Urinary bladder (tissue), 4 donors: ENCODE results near the gene HOXA10. TPM values are rescaled to one million over a fixed set of nuclear protein-coding genes. Genes with fewer than 3 reads are reported as not detected.
A peak's percentile ranks its signal among the peaks of the same experiment; 100 is the strongest.

Experiments
- DNase-seq: peaks from one replicate; pipeline ENCODE4 v3.0.0-alpha.2; 2015; ENCODE audit errors: extremely low spot score
- H3K27ac ChIP-seq: one replicate; pipeline ENCODE4 v1.5.1; 2013; ENCODE audit warnings: low read depth, mild to moderate bottlenecking, moderate library complexity
- H3K36me3 ChIP-seq: one replicate; pipeline ENCODE4 v1.6.1; 2013; ENCODE audit warnings: mild to moderate bottlenecking, moderate library complexity; ENCODE audit not compliant: insufficient read depth
- H3K4me1 ChIP-seq: one replicate; pipeline ENCODE4 v1.6.1; 2013; ENCODE audit warnings: mild to moderate bottlenecking, moderate library complexity; ENCODE audit not compliant: insufficient read depth
- H3K4me3 ChIP-seq: one replicate; pipeline ENCODE4 v1.5.1; 2013; ENCODE audit warnings: low read depth, low read length
- WGBS: extraction: QIAGEN DNeasy Blood & Tissue Kit; methylation state at CpG from one replicate; pipeline ENCODE4 v1.1.7; 2013; 5-methylcytosine and 5-hydroxymethylcytosine counted together
- polyA plus RNA-seq: library from polyadenylated mRNA; stranded (reverse); fragments of 200-250 nt; gene quantifications from one replicate; pipeline ENCODE4 v1.2.3, GENCODE V29; 2013
- total RNA-seq: library from RNA; depleted of rRNA; stranded (reverse); fragments of >200 nt; gene quantifications from one replicate; pipeline ENCODE4 v1.2.3, GENCODE V29; 2014
- donor health status: healthy with polysubstance abuse.
- donor health status: healthy.

HOXA10 gene
- total and polyA plus RNA-seq, 2 donors: 23.2 to 44.9 TPM

GRCh38 chr7:27150568-27151340 lies 23.4 kb downstream of the HOXA10 start:
- no peaks in the 10 kb centered on the region for H3K36me3 ChIP-seq
- peak overlapping the region; percentile 56 for H3K4me3 ChIP-seq
- under 1% methylated on average over 58 of the region's 58 CpGs for WGBS
- peak overlapping the region; percentile 94 for H3K27ac ChIP-seq
- H3K4me1 ChIP-seq: no peaks in the 10 kb centered on the region
- DNase-seq: no peak

DNA sequence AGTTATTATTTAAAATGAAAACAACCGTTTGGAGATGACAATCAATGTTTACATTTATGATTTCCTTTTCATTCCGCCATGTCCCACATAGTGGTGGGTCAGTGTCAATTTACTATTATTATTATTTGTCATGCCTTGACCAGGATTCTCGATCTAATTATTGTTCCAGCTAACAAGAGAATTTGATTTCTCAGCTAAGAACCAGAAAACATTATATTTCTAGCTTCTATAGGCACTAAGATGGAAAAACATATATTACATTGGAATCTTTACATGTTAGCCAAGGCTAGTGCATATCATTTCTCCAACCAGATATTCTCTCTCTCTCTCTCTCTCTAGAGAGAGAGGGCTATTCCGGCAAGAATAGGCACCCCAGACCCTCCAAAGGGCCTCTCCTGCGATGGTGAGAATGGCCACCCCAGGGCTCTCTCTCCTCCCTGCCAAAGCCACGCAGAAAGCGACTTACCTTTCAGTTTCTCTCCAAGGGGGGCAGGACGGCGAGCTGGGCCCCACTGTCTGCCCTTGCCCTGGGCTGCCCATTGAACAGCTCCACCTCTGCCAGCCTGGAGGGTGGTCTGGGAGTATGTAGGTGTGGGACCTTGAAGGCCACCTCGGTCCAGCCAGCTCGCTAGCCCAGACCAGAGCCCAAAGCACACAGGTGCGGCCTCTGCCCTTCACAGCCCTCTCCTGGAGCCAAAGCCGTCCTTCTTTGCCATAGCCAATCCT lies 24.1 kb downstream of the HOXA10 start:
- 28% methylated on average over 13 of the region's 13 CpGs for WGBS
- Histone ChIP-seq H3K4me3 (peak overlapping the region; percentile 56), H3K27ac (peak overlapping the region; percentile 61), H3K36me3 (no peaks in the 10 kb centered on the region), H3K4me1 (no peaks in the 10 kb centered on the region)
- DNase-seq: no peak

- Histone ChIP-seq H3K4me1 (no peaks in the 10 kb centered on the region), H3K27ac (peak overlapping the region; percentile 55), H3K36me3 (no peaks in the 10 kb centered on the region), H3K4me3 (peak overlapping the region; percentile 46)
- 14% methylated on average over 30 of the region's 30 CpGs for WGBS
- no peak for DNase-seq
These were observed 25.1 kb downstream of the HOXA10 start for GRCh38 chr7:27148756-27149641.

DNA sequence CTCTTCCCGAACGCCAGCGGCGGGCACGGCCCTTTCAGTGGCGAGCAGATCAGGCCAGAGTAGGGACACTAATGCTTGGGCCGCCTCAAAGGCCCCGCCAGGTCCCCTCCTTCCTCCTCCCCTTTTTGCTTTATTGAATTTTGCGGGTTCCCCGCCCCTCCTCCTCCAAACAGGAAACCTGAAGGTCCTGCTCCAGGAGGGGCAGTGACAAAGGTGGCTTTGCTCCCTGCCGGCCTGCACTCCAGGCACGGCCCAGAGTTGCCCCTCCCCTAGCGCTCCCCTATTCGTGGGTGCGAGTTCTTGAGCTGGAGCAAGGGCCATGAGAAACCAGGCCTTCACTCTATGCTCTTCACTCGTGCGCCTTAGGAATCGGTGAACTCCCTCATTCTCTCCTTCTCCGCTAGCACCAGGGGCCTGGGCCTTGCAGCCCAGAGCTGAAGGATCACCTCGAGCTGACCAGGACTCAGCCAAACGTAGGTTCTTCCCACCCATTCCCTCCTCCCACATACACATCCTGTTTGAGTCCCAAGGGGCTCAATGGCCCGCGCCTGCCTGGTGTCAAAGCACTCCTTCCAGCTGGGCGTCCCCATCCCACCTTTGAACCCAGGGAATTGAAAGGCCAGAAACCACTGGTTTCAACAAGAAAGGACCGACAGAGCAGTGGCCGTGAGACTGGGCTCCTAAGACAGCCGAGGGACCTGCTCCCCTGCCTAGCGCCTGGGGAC lies 25.9 kb downstream of the HOXA10 start:
- 14% methylated on average over 28 of the region's 28 CpGs for WGBS
- H3K27ac ChIP-seq: peak overlapping the region; percentile 55
- H3K4me3 ChIP-seq: peak overlapping the region; percentile 46
- H3K4me1 ChIP-seq: no peaks in the 10 kb centered on the region
- DNase-seq: no peak
- H3K36me3 ChIP-seq: peaks cover 2% of the 10 kb centered on the region

DNA sequence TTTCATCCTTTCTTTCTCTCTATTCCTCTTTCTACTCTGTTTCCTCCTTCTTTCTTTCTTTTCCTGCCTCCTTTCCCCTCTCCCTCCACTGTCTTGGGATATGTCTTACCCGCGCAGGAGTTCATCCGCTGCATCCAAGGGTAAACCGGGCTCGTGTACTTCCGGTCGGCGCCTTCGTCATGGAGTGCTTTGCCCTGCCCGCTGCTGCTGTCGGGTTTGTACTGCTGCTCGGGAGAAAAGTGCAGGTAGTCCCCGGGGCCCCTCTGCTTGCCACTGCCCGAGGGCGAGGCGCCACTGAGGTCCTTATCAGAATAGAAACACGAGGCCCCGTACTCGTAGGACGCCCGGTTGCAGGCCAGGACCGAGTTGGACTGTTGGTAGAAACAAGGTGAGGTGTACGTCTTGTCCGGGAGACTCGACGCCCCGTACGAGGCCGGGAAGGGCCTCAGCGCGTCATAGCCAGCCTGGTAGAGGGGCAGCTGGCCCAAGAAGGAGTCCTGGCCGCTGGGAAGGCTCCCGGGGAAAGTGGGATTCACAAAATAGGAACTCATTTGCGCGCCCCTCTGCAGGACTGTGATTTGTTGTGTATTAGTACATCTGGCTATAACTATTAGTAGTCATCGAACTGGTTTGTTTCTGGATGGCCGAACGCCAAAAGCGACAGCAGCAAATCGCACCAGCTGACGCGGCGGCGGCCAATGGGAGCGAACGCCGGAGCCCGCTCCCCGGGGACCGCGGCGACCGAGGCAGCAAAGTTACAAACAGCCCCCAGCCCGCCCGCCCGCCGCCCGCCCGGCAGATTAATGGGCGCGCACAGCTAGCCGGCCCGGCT lies 26.7 kb downstream of the HOXA10 start, which contains the start of gene HOXA6:
HOXA6 (minus strand) TSS at position 576 of the 832 bp plus-strand sequence; CDS start at position 551, 25 bp downstream.
- WGBS: 23% methylated on average over 63 of the region's 63 CpGs
- peak within 1 kb of the TSS; percentile 46 for H3K4me3 ChIP-seq
- H3K4me1 ChIP-seq: no peaks in the 10 kb centered on the region
- peaks cover 3% of the 10 kb centered on the region for H3K36me3 ChIP-seq
- H3K27ac ChIP-seq: peak within 1 kb of the TSS; percentile 82
- no peak for DNase-seq

DNA sequence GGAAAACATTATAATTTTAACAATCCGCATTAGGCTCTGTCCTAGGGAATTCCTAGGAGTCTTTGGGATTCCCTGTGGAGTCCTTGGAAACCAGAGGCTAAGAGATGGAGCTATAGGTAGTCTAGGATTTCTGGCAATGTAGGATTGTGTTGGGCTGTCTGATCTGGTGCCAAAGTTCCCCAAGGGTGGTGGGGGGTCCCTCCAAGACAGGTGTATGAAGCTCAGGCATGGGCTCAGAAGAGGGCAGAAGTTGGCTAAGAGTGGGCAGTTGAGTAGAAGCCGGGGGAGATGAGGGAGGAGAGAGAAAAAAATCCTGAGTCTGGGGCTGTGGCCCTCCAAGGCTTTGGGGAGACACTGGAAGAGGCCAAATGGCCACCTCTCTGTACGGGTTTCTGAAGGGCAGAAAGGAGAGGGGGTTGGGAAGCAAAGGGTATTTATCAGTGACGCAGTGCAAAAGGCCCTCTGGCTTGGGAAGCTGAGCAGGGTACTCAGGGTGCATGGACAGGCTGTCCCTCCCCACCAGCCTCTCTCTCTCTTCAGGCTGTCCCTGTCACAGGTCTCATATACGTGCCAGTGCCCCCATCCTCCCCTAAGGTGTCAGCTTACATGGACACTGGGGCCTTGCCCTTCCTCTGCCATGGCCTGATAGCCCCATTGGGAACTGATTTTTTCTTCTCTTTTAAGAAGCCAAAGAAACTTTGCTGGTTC lies 27.5 kb downstream of the HOXA10 start:
- Histone ChIP-seq H3K4me3 (no peak overlapping the region), H3K4me1 (no peaks in the 10 kb centered on the region)
- 86% methylated on average over 5 of the region's 5 CpGs for WGBS

DNA sequence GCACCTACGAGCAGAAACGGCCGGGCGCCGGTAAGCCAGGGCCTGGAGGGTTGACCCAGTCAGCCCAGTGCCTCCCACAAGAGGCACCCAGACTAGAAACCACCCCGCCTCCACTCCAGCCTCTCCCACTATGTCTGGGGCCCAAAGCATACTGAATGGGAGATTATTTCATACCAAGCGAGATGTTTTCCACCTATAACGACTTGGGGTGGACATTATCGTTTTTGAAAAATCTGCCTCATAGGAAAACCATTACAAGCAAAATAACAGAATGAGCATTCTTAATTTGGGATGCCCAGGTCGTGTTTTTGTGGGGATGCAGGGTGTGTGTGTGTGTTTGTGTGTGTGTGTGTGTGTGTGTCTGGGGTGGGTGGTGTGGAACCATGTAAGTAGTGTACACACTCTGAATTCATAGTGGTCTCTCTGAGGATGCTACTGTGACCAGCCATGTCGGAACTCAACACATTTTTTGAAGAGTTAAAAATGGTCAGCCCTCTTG lies 28.2 kb downstream of the HOXA10 start:
- no peak overlapping the region for H3K27ac ChIP-seq
- 81% methylated on average over 11 of the region's 11 CpGs for WGBS
- no peaks in the 10 kb centered on the region for H3K4me1 ChIP-seq
- H3K36me3 ChIP-seq: peaks cover 3% of the 10 kb centered on the region
- DNase-seq: no peak
- no peak overlapping the region for H3K4me3 ChIP-seq

More for the DNA sequence above, 27.5 kb downstream of the HOXA10 start:
- H3K36me3 ChIP-seq: peaks cover 3% of the 10 kb centered on the region
- H3K27ac ChIP-seq: peak overlapping the region; percentile 82
- no peak for DNase-seq

DNA sequence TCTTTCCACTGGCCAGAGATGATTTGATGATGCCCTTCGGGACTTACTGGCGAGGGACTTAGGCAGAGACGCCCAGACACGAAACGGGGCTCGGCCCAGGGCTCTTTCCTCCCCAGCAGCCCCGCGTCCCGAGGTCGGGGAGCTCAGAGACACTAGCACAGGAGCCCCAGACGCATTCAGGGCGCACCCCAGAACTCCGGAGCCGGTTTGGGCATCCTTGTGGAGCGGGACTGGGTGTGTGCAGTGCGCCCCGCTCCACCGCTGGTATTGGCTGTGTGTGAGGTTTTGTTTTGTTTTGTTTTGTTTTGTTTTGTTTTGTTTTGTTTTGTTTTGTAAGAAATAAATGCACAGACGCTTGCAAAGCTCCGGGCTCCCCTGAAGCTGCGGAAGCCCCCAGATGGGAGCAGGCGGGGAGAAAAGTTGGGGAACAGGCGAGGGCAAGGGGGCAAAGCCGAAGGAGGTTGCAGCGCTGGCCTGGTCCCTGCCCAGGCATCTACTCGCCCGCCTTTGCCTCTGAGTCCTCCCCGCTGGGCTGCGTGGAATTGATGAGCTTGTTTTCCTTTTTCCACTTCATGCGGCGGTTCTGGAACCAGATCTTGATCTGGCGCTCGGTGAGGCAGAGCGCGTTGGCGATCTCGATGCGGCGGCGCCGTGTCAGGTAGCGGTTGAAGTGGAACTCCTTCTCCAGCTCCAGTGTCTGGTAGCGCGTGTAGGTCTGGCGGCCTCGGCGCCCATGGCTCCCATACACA lies 28.8 kb downstream of the HOXA10 start:
- H3K4me1 ChIP-seq: no peaks in the 10 kb centered on the region
- H3K4me3 ChIP-seq: no peak overlapping the region
- DNase-seq: no peak
- 84% methylated on average over 47 of the region's 47 CpGs for WGBS
- H3K36me3 ChIP-seq: peaks cover 3% of the 10 kb centered on the region
- no peak overlapping the region for H3K27ac ChIP-seq

- no peaks in the 10 kb centered on the region for H3K4me1 ChIP-seq
- 74% methylated on average over 31 of the region's 31 CpGs for WGBS
- H3K36me3 ChIP-seq: peaks cover 3% of the 10 kb centered on the region
- H3K27ac ChIP-seq: no peak overlapping the region
- no peak for DNase-seq
- no peak overlapping the region for H3K4me3 ChIP-seq
These were observed 29.3 kb downstream of the HOXA10 start for GRCh38 chr7:27144781-27145164.

- WGBS: 79% methylated on average over 40 of the region's 40 CpGs
These were observed 30.0 kb downstream of the HOXA10 start for GRCh38 chr7:27143950-27144780.

More at GRCh38 chr7:27143950-27144780, 30.0 kb downstream of the HOXA10 start:
- H3K27ac ChIP-seq: no peak overlapping the region
- no peaks in the 10 kb centered on the region for H3K4me1 ChIP-seq
- DNase-seq: no peak
- H3K36me3 ChIP-seq: peaks cover 3% of the 10 kb centered on the region
- H3K4me3 ChIP-seq: no peak overlapping the region
